HG02943 (cell line): Measurements from ENCODE around the gene FIBP.

Experiments used
- ATAC-seq: cut with Tn5 transposase; IDR thresholded peaks from one replicate; pipeline ENCODE4 v1.9.1; 2021; ENCODE audit warnings: mild to moderate bottlenecking, low read depth, moderate library complexity; ENCODE audit not compliant: unreplicated experiment

FIBP gene

GRCh38 chr11:65888163-65888814, at the start of gene FIBP:
Gene FIBP, minus strand, starts transcription at chr11:65888471. Its CDS starts 53 bp downstream, at chr11:65888418.
- ATAC-seq, result peak; percentile 47

- no peak for ATAC-seq
Observed at GRCh38 chr11:65937766-65938165, 49.5 kb upstream of the FIBP start.

GRCh38 chr11:65934014-65934413, 45.7 kb upstream of the FIBP start:
- ATAC-seq, result no peak

GRCh38 chr11:65932558-65932919, 44.3 kb upstream of the FIBP start:
- ATAC-seq, result no peak

- ATAC-seq, result no peak
Observed at GRCh38 chr11:65931773-65932557, 43.7 kb upstream of the FIBP start.

- no peak for ATAC-seq
Observed at GRCh38 chr11:65928667-65929066, 40.4 kb upstream of the FIBP start.

- ATAC-seq, result peak; percentile 78
Observed at GRCh38 chr11:65927904-65928397, 39.7 kb upstream of the FIBP start.

GRCh38 chr11:65925397-65925796, 37.1 kb upstream of the FIBP start:
- ATAC-seq, result no peak

- no peak for ATAC-seq
Observed at GRCh38 chr11:65922565-65922964, 34.3 kb upstream of the FIBP start.

GRCh38 chr11:65921876-65922275, 33.6 kb upstream of the FIBP start:
- ATAC-seq, result no peak

- no peak for ATAC-seq
Observed at GRCh38 chr11:65921033-65921555, 32.8 kb upstream of the FIBP start.

- ATAC-seq, result no peak
Observed at GRCh38 chr11:65920372-65920802, 32.1 kb upstream of the FIBP start.

GRCh38 chr11:65919573-65920371, 31.5 kb upstream of the FIBP start:
- peak; percentile 29 for ATAC-seq

GRCh38 chr11:65919141-65919572, 30.9 kb upstream of the FIBP start, which contains the start of gene DRAP1:
Gene DRAP1, plus strand, starts transcription at chr11:65919426. Its CDS starts 76 bp downstream, at chr11:65919502.
- peak; percentile 84 for ATAC-seq

GRCh38 chr11:65918211-65919140, 30.2 kb upstream of the FIBP start, which contains the start of gene C11orf68:
Gene C11orf68, minus strand, starts transcription at chr11:65919062. Its CDS starts 31 bp downstream, at chr11:65919031.
- peak; percentile 45 for ATAC-seq

- ATAC-seq, result no peak
Observed at GRCh38 chr11:65917434-65918210, 29.4 kb upstream of the FIBP start.

GRCh38 chr11:65917077-65917433, 28.8 kb upstream of the FIBP start:
- ATAC-seq, result no peak

- ATAC-seq, result no peak
Observed at GRCh38 chr11:65916391-65916790, 28.1 kb upstream of the FIBP start.

GRCh38 chr11:65915821-65916251, 27.6 kb upstream of the FIBP start:
- no peak for ATAC-seq
